GM21723 (cell line): Measurements from ENCODE around the gene VPREB1.
"Not testable (repeated sequence)": the region's sequence is repeated elsewhere in the genome, so short reads cannot be mapped to it uniquely, and the experiment has no call there.

Source experiments
- ATAC-seq: cut with Tn5 transposase; IDR thresholded peaks from one replicate; pipeline ENCODE4 v1.9.1; 2021; ENCODE audit warnings: mild to moderate bottlenecking, moderate library complexity; ENCODE audit not compliant: unreplicated experiment

VPREB1 gene, protein sequence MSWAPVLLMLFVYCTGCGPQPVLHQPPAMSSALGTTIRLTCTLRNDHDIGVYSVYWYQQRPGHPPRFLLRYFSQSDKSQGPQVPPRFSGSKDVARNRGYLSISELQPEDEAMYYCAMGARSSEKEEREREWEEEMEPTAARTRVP

DNA sequence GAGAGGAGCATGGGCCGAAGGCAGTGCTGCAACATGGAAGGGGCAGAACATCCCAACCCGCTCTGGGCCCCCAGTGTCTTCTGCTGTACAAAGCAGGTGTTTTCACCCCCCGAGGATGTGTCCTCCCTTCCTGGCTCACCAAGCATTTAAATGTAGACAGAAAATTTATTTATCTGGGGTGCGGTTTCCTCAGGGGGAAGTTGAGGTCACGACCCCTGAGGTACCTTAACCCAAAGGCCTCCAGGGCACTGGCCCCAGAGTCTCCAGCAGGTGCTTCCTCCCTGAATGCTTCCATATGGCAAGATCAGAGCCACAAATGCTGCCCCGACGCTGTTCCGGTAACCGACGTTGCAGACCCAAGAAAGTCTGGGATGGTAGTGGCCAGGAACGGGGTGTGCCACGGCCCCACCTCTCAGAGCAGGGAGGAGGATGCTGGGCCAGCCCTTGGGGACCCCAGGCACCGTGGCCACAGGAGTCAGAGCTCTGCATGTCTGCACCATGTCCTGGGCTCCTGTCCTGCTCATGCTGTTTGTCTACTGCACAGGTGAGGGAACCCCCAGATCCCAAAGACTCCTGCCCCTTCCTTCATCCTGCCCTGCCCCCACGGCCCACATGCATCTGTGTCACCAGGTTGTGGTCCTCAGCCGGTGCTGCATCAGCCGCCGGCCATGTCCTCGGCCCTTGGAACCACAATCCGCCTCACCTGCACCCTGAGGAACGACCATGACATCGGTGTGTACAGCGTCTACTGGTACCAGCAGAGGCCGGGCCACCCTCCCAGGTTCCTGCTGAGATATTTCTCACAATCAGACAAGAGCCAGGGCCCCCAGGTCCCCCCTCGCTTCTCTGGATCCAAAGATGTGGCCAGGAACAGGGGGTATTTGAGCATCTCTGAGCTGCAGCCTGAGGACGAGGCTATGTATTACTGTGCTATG, at the start of gene VPREB1:
VPREB1 (plus strand) TSS at position 471 of the 935 bp plus-strand sequence; CDS start at position 499, 28 bp downstream.
- no peak for ATAC-seq

DNA sequence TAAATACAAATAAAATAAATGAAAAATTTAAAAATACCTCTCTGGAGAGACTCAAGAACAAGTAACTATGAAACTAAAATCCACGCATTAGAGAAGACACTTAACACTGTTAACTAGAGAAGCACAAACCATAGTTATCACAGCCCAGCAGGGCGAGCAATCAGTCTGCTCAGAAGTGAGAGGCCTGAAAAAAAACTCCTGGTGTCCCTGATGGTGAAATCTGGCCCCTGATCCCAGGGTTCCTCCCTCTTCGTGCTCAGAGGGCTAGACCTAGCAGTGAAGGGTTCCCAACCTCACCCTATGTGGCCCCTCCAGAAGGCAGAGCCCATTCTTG, 49.7 kb upstream of the VPREB1 start:
- ATAC-seq, result no peak

DNA sequence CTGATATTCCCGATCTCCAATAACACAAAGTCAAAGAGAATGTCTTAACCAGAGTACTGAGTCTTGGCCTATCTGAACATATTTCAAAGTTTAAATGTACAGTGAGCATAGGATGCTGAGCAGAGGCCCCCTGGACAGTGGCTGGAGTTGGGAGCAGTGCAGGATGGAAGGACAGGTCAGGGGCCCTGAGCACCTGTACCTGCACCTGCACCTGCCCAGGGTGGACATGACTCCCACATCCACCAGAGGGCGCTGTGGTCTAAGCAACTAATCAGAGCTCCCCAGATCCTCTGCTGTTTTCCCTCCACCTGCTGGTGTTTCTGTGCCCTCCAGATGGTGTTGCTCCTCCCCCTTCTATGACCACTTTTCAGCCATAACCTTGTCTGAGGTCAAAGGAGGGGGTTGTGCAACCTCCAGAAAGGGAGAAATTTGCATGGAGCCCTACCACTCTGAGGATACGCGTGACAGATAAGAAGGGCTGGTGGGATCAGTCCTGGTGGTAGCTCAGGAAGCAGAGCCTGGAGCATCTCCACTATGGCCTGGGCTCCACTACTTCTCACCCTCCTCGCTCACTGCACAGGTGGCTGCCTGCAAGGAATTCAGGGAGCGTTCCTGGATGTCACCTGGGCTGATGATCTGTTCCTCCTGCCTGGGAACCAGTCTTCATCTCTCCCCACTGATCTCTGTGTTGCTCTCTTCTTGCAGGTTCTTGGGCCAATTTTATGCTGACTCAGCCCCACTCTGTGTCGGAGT, 49.1 kb upstream of the VPREB1 start:
- ATAC-seq, result peak; percentile 75

DNA sequence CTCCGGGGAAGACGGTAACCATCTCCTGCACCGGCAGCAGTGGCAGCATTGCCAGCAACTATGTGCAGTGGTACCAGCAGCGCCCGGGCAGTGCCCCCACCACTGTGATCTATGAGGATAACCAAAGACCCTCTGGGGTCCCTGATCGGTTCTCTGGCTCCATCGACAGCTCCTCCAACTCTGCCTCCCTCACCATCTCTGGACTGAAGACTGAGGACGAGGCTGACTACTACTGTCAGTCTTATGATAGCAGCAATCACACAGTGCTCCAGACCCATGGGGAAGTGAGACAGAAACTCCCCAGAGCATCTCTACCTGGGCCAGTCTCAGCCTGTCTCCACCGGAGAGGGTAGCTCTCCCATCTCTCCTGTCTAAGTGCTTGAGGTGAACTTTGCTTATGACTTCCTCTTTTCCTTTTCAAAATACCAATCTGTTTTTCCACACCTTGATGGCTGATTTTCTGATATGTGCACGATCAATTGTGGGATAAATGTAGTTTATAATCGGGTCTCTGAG, 48.5 kb upstream of the VPREB1 start:
- peak; percentile 74 for ATAC-seq

DNA sequence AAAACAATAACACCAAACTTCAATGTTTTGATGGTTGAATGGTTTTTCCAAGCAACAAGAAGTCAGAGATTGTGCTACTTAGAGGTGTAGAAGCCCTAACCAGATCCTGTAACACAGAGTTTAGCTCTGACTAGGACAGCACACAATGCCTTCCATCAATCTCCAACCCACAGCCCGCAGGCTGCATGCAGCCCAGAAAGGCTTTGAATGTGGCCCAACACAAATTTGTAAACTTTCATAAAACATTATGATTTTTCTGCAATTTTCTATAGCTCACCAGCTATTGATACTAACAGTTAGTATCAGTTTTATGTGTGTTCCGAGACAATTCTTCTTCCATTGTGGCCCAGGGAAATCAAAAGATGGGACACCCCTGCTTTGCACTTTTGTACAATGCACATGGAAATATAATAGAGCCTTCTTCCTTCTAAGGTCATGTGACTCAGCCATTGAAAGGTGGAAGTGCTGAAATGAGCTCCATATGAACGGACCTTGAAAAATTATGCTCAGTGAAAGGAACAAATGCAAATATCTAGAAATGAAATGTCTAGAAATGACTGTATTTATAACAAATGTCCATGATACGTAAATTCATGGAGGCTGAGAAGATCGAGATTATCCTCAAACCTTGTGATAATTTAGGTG, 47.6 kb upstream of the VPREB1 start:
- ATAC-seq, result no peak

DNA sequence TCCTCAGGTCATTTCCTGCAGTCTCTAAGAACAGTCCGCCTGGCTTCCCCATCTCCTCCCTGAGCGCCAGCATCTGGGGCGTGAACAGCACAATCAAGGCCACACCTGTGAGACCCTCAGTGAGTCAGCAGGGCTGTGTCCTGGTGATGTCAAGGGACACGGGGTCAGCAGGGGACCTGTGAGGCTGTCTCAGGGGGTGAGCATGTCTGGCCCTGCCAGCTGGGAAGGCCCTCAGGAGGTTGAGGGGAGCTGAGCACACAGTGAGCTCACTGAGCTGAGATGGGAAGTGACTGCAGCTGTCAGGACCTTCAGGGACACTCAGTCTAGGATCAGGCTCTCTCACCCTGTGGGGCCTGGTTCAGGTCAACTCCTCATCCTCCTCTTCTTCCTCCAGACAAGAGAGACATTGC, 46.6 kb upstream of the VPREB1 start:
- no peak for ATAC-seq

DNA sequence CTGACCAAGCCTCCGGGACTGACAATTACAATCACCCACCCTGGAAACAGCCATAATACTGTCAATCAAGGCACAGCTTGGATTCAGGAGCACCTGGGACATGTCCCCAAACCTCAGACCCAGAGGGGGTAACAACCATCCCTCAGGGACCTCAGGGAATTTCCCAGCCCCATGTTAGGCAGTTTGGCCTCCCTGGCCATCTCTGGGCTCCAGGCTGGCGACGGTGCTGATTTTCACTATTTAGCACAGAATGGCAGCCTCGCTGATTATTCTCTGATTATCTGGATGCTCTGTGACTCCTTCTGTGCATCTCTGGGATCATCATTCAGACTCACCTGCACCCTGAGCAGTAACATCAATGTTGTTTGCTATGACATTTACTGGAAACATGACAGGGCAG, 45.8 kb upstream of the VPREB1 start:
- ATAC-seq, result no peak

DNA sequence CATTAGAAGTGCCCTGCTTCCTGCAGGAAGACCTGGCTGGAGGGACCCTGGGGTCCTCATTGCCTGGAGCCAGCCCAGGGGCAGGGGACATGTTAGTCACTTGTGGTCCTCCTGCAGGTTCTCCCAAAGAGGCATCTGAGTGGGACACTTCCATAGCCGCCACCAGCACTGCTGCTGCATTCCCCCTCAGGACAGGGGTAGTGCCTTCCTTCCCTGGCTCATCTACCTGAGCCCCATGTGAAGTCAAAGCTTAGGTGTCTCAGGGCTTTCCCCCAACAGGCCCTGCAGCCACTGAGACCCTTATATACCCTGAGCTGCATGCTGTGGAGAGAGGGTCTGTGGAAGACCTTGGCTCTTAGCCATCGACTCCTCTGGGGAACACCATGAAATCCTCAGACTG, 45.0 kb upstream of the VPREB1 start:
- no peak for ATAC-seq

DNA sequence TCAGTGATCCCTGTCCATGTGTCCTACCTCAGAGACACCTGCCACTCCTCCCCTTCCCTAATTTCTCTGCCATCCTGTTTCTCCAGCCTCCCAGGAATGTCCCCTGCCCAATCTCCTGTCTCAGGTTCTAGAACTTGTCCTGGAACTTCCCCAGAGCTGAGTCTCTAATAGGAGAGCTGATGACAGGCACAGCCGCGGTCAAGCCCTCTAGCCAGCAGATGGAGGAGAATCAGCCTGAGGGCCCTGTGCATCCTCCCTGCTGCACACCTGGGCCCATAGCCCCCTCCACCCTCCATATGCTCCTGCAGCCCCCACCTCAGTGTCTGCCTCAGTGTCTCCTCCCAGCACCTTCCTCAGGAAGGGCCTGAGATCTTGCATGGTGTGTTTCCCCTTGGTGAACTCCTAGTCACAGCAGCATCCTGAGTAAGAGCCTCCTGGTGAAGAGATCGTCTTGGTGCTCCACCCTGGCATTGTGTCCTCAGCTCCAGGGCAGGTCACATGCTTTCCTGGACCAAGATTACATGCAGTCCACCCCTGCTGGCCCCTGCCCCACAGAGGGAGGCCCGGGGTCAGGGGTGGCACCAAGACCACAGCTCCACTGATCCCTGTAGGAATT, 43.9 kb upstream of the VPREB1 start:
- peak; percentile 12 for ATAC-seq

DNA sequence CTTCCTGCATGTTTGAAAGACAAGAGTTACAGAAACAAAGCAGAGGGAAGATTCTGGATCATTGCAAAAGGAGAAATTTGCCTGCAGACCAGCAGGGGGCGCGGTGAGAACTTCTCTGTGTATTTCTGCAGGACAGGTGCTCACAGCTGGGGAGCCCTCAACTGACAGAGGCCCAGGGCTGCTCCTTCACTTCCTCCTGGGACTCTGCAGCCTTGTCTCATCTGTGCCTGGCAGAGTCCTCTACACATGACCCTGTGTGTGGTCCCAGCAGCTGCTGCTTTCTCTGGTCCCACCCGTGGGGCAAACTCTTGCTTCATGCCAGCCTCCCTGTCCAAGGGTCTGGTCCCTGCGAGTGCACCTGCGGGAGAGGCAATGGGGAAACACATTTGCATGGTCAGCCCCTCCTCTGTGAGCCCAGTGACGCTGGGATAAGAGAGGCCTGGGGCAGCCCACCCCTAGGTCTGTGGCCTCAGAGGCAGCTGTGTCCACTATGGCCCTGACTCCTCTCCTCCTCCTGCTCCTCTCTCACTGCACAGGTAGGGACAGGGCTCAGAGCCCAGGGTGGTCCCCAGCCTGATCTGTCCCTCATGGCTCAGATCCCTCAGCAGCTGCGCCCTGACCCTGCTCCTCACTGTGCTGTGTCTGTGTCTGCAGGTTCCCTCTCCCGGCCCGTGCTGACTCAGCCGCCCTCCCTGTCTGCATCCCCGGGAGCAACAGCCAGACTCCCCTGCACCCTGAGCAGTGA, 43.2 kb upstream of the VPREB1 start:
- peak; percentile 66 for ATAC-seq

DNA sequence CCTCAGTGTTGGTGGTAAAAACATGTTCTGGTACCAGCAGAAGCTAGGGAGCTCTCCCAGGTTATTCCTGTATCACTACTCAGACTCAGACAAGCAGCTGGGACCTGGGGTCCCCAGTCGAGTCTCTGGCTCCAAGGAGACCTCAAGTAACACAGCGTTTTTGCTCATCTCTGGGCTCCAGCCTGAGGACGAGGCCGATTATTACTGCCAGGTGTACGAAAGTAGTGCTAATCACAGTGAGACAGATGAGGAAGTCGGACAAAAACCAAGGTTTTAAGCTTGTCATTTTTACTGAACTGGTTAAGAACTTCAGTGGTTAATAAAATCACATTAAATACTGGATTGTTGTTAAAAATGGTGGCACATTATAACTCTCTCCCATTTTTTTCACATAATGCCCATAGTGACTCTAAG, 42.6 kb upstream of the VPREB1 start:
- ATAC-seq, result peak; percentile 18

DNA sequence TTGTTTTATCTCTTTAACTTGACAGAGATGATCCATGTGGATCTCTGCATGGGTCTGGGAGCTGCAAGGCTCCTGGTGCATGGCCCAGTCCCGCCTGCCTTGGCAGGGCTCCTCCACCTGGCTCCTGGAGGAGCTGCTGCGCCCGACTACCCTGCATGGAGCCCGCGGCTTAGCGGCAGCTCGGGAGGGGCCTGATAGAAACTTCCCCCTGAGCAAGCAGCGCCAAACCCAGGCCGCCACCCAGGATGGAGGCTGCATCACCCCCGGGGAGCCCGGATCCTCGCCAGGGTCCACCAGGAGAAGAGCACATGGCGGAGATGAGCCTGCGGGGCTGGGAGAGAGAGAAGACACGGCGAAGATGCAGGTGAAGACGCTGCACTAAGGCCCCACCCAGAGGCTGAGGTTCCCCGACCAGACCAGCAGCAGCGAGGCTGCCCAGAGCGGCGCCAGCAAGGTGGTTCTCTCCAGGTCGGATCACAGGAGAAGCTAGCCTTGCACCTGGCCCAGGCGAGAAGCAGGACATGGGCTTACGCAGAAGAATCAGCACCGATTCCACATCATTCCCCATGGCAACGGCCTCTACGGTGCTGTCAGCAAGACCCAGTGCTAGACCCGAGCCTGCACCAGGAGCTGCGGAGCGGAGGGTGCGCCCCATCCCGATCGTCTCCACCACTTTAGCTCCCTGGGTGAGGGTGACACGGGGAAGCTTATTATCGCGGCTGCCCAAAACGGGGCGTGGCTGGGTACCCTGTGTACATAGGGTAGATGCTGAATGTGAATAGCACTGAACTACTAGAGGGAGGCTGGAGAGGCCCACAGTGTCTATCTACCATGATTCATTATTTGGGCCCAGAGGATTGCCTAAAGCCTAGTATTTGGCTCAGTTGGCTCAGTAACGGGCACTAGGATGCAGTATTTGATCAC, 41.3 kb upstream of the VPREB1 start:
- ATAC-seq, result no peak

DNA sequence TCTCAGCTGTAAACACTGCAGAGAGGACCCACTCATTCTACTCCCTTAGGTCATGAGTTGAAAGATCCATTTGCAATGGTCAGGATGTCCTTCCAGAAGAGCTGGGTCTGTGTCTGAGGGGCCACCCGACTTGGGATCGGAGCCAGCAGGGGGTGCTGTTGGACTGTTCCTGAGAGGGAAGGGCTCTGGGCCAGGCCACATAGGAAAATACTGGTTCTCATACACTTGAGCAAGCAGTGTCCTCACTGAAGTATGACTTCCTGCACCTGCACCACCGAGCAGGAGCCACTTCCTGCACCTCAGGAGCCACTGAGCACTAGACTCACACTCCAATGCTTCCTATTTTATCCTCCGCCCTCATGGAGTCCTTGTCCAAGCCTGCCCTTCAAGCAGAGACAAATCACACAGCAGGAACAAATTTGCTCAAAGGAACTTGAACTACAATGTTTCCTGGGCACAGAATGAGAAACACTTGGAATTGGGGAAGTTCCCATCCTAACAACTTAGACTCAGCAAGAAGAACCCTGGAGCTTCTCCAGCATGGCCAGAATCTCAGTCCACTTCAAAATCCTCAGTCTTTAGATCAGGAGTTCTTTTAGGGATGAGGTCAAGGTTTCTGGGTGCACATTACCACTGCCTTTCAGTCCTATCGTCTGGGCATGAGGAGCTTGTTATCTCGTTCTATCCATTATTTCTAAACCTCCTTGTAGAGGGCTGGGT, 36.6 kb upstream of the VPREB1 start:
- ATAC-seq, result peak; percentile 76

DNA sequence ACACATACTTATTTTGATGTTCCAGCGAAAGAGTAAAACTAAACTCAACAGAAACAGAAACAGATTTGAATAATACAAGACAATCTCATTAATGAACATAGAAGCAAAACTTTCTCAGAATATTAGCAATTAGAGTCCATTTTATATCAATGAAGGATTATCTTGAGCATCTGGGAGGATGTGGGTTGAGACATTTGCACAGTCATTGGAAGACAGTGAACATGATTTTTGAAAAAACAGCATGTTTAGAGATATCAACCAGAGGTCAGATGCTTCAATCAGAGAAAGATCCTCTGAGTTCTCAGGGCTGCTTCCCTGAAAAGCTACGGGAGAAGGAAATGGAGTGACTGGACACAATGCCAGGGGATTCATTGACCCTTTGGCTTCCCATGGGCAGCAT, 35.9 kb upstream of the VPREB1 start:
- ATAC-seq, result no peak

DNA sequence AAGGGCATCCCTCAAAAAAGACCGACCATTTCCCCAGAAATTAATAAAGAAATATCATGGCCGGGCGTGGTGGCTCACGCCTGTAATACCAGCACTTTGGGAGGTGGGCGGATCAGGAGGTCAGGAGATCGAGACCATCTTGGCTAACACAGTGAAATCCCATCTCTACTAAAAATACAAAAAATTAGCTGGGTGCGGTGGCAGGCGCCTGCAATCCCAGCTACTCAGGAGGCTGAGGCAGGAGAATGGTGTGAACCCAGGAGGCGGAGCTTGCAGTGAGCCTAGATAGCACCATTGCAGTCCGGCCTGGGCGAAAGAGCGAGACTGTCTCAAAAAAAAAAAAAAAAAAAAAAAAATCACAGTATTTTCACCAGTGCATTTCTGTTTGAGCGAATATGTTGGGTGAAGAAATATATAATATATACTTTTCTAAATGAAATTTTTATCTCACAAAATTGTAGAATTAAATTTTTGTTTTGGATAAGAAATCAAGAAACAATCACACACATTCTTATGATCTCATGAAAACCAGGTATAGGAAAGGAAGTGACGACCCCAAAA, 35.4 kb upstream of the VPREB1 start:
- ATAC-seq, result not testable (repeated sequence)

DNA sequence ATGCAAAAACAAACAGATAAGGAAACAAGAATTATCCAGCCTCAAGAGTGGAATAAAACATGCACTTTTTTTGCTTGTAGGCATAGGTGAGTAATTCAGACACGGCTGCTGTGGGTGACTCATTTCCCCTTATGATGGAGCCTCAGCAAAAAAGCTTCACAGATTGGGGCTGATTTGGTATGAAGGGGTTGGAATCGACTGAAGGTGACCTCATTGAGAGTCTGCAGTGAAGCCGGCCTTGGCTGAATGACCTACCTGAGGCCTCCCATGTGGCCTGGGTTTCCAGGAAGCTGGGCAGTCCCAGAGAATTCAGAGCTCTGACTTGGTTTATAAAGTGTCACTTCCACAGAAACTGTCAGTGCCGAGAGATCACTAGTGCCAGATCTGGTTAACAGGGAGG, 34.2 kb upstream of the VPREB1 start:
- ATAC-seq, result peak; percentile 44

DNA sequence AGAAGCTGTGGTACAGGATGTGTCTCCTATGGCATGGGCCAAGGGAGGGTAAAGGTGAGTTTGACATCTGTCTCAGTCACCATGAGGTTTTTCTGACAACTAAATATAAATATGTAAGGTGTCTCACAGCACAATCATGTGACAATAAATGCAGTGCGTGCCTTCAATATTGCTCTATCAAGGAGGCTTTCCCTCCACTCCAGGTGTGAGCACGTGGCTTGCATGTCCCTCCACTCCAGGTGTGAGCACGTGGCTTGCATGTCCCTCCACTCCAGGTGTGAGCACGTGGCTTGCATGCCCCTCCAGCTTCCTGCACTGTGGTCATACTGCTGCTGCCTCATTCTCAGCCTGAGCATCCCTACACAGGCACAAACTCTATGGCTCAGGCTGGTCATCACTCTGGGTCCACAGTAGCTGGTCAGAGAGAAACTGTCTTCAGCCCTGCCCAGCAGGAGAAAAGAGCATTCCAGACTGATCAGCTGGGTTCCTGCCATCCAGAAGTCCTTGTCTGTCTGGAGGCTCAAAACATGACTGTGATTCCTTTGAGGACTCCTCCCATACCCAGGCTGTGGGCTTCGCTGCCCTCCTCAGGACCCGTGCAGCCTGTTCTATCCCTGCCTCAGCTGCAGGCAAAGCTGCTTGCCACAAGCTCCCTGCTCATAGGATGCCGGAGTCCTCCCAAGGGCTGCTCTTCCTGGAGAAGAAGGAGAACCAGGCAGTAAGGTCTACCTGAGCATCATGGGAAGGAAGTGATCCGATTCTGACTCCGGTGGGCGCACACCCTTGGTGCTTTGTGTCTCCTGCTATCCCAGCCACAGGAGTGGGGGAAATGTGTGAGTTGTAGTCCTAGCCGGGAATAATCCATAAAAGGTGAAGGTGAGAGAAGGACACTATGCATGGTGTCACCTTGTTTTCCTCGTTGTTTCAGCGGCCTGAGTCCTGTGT, 33.4 kb upstream of the VPREB1 start:
- no peak for ATAC-seq
